ENCODE measurements around the gene AGMO. TPM values are rescaled to one million over a fixed set of nuclear protein-coding genes. Genes with fewer than 3 reads are reported as not detected.
A peak's percentile ranks its signal among the peaks of the same experiment; 100 is the strongest.

AGMO gene
- total RNA-seq, 2 donors from 2014 or later, result 1.9 TPM; not detected in 1

DNA sequence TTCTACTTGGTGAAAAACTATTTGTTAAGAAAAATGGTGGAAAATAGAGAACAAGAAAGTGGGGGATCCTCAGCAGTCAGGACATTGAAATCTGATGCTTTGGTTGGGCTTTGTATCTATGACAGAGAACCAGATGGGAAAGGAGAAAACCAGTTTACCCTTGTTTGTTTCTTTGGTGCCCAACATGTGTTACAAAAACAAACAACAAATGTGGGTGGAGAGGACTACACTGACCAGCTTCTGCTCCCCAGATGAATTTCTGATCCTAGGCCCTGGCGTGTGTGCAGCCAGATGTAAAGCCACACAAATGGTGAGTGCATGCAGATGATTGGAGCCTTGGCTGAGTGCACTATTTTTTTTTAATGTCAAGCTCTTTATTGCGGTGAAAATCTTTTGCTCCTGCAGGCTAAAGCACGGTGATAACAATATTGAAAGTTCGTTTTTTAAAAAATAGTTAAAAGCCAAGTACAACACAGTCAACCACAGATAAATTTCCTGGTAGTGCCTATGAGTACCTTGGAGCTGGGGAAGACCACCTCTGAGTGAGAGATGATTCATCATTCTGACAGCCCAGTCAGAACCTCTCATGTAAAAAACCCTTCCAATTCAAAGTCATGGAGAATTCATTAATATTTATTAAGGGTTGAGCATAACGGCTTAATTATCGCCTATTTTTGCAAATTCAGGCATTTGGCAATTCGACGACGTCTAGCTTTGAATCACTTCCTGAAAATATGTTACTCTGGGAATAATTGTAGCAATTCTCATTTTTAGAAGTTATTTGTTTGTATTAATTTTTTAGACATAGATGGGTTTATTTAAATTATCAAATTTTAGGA lies 163.7 kb downstream of the AGMO start:
- Histone ChIP-seq H3K27ac (ENCODE audit: low read depth, low read length) (no peak overlapping the region), H3K4me1 (ENCODE audit: control insufficient read depth, insufficient read depth, low read length) (no peaks in the 10 kb centered on the region), H3K9ac (ENCODE audit: extremely low read depth, low read length, poor library complexity, severe bottlenecking) (no peak overlapping the region), H3K36me3 (ENCODE audit: control insufficient read depth, insufficient read depth, low read length) (no peaks in the 10 kb centered on the region), H3K9me3 (ENCODE audit: control insufficient read depth, low read length) (no peaks in the 10 kb centered on the region), H3K27me3 (ENCODE audit: control insufficient read depth, insufficient read depth, low read length, poor library complexity, severe bottlenecking) (no peaks in the 10 kb centered on the region), H3K4me3 (ENCODE audit: low read length) (no peak overlapping the region)
- peaks cover 3% of the 10 kb centered on the region for H3K4me1 Mint-ChIP-seq
- no peak overlapping the region for H3K4me3 Mint-ChIP-seq
- no peak for DNase-seq
- TF ChIP-seq, protein P1, sequence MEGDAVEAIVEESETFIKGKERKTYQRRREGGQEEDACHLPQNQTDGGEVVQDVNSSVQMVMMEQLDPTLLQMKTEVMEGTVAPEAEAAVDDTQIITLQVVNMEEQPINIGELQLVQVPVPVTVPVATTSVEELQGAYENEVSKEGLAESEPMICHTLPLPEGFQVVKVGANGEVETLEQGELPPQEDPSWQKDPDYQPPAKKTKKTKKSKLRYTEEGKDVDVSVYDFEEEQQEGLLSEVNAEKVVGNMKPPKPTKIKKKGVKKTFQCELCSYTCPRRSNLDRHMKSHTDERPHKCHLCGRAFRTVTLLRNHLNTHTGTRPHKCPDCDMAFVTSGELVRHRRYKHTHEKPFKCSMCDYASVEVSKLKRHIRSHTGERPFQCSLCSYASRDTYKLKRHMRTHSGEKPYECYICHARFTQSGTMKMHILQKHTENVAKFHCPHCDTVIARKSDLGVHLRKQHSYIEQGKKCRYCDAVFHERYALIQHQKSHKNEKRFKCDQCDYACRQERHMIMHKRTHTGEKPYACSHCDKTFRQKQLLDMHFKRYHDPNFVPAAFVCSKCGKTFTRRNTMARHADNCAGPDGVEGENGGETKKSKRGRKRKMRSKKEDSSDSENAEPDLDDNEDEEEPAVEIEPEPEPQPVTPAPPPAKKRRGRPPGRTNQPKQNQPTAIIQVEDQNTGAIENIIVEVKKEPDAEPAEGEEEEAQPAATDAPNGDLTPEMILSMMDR (conservative IDR thresholded peaks at IDR 0.05), result no peak
- no peaks in the 10 kb centered on the region for H3K36me3 Mint-ChIP-seq (ENCODE audit: low read depth)
- H3K27ac Mint-ChIP-seq, result peak overlapping the region; percentile 33
- no peaks in the 10 kb centered on the region for H3K27me3 Mint-ChIP-seq (ENCODE audit: insufficient read depth)
- peaks cover 14% of the 10 kb centered on the region for H3K9me3 Mint-ChIP-seq
- WGBS, 2 experiments (ENCODE audit: insufficient coverage in 1 of 2, insufficient read length in 1 of 2), result 78 to 80% methylated on average over 9 of the region's 9 CpGs

DNA sequence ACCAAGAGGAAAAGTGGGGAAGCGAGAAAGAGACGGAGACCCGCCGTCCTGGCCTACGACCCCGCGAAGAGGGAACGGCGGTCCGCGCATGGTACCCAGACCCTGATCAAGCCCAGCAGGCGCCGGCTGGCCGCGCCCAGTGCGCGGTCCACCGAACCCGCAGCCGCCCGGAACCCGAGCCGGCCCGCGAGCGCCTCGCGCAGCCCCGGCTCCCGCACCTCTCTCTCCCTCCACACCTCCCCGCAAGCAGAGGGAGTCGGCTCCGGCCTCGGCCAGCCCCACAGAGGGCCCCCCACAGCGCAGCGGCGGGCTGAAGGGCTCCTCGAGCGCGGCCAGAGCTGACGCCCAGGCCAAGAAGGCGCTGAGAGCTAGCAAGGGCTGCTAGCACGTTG lies 164.7 kb downstream of the AGMO start:
- Histone ChIP-seq H3K36me3 (ENCODE audit: control insufficient read depth, insufficient read depth, low read length) (no peaks in the 10 kb centered on the region), H3K4me1 (ENCODE audit: control insufficient read depth, insufficient read depth, low read length) (no peaks in the 10 kb centered on the region), H3K9me3 (ENCODE audit: control insufficient read depth, low read length) (no peaks in the 10 kb centered on the region), H3K27ac (ENCODE audit: low read depth, low read length) (no peak overlapping the region), H3K27me3 (ENCODE audit: control insufficient read depth, insufficient read depth, low read length, poor library complexity, severe bottlenecking) (no peaks in the 10 kb centered on the region), H3K4me3 (ENCODE audit: low read length) (no peak overlapping the region), H3K9ac (ENCODE audit: extremely low read depth, low read length, poor library complexity, severe bottlenecking) (no peak overlapping the region)
- Mint-ChIP-seq H3K36me3 (ENCODE audit: low read depth) (no peaks in the 10 kb centered on the region), H3K27ac (no peak overlapping the region), H3K4me3 (no peak overlapping the region), H3K4me1 (peaks cover 3% of the 10 kb centered on the region), H3K9me3 (peaks cover 14% of the 10 kb centered on the region), H3K27me3 (ENCODE audit: insufficient read depth) (no peaks in the 10 kb centered on the region)
- DNase-seq, result no peak
- 97 to 98% methylated on average over 4 to 43 of the region's 43 CpGs for WGBS, 2 experiments (ENCODE audit: insufficient coverage in 1 of 2, insufficient read length in 1 of 2)
- TF ChIP-seq, protein P1 (conservative IDR thresholded peaks at IDR 0.05), result no peak

GRCh38 chr7:15396210-15397158 lies 165.3 kb downstream of the AGMO start:
- no peaks in the 10 kb centered on the region for H3K4me1 ChIP-seq (ENCODE audit: control insufficient read depth, insufficient read depth, low read length)
- no peak overlapping the region for H3K9ac ChIP-seq (ENCODE audit: extremely low read depth, low read length, poor library complexity, severe bottlenecking)
- WGBS, 2 experiments (ENCODE audit: insufficient coverage in 1 of 2, insufficient read length in 1 of 2), result 93 to 94% methylated on average over 13 to 24 of the region's 24 CpGs
- no peaks in the 10 kb centered on the region for H3K36me3 Mint-ChIP-seq (ENCODE audit: low read depth)
- DNase-seq, result no peak
- no peak overlapping the region for H3K27ac ChIP-seq (ENCODE audit: low read depth, low read length)
- H3K9me3 Mint-ChIP-seq, result peaks cover 14% of the 10 kb centered on the region
- H3K36me3 ChIP-seq (ENCODE audit: control insufficient read depth, insufficient read depth, low read length), result no peaks in the 10 kb centered on the region
- H3K4me3 Mint-ChIP-seq, result no peak overlapping the region
- peaks cover 3% of the 10 kb centered on the region for H3K4me1 Mint-ChIP-seq
- TF ChIP-seq, protein P1 (conservative IDR thresholded peaks at IDR 0.05), result no peak
- no peaks in the 10 kb centered on the region for H3K9me3 ChIP-seq (ENCODE audit: control insufficient read depth, low read length)
- H3K27ac Mint-ChIP-seq, result no peak overlapping the region
- H3K4me3 ChIP-seq (ENCODE audit: low read length), result no peak overlapping the region
- H3K27me3 Mint-ChIP-seq (ENCODE audit: insufficient read depth), result no peaks in the 10 kb centered on the region
- H3K27me3 ChIP-seq (ENCODE audit: control insufficient read depth, insufficient read depth, low read length, poor library complexity, severe bottlenecking), result no peaks in the 10 kb centered on the region

Data from endodermal cell (in vitro differentiated cells).